H9 (cell line): Measurements from ENCODE around the gene EGFR. TPM values are rescaled to one million over a fixed set of nuclear protein-coding genes. Genes with fewer than 3 reads are reported as not detected.

Experiments used
- DNase-seq: peaks from one replicate; pipeline ENCODE4 v3.0.0-alpha.2; 2017
- H2AFZ ChIP-seq: one replicate; pipeline ENCODE4 v1.6.1; 2013; ENCODE audit warnings: mild to moderate bottlenecking, low read length, control low read depth, moderate library complexity
- H2AK5ac ChIP-seq: 2 replicates; pipeline ENCODE4 v1.6.1; 2013; ENCODE audit warnings: low read length, control low read depth, mixed read lengths; ENCODE audit not compliant: insufficient read length
- H2BK120ac ChIP-seq: one replicate; pipeline ENCODE4 v1.6.1; 2013; ENCODE audit warnings: low read depth, mild to moderate bottlenecking, low read length, control low read depth, inconsistent platforms; ENCODE audit not compliant: poor library complexity, severe bottlenecking
- H2BK12ac ChIP-seq: 2 replicates; pipeline ENCODE4 v1.6.1; 2013; ENCODE audit warnings: low read length, control low read depth, mixed read lengths, low read depth; ENCODE audit not compliant: insufficient read length
- H2BK15ac ChIP-seq: 2 replicates; pipeline ENCODE4 v1.6.1; 2013; ENCODE audit warnings: low read depth, low read length, control low read depth
- H2BK20ac ChIP-seq: one replicate; pipeline ENCODE4 v1.6.1; 2013; ENCODE audit warnings: low read depth, mild to moderate bottlenecking, low read length, control low read depth, inconsistent platforms; ENCODE audit not compliant: poor library complexity, severe bottlenecking
- H2BK5ac ChIP-seq: 2 replicates; pipeline ENCODE4 v1.6.1; 2013; ENCODE audit warnings: low read length, control low read depth, mixed read lengths; ENCODE audit not compliant: insufficient read length
- H3K14ac ChIP-seq: 2 replicates; pipeline ENCODE4 v1.6.1; 2013; ENCODE audit warnings: low read length, control low read depth; ENCODE audit not compliant: insufficient read depth
- H3K18ac ChIP-seq: 2 replicates; pipeline ENCODE4 v1.6.1; 2013; ENCODE audit warnings: low read depth, mild to moderate bottlenecking, mixed read lengths, low read length, control low read depth; ENCODE audit not compliant: insufficient read length
- H3K23ac ChIP-seq: 2 replicates; pipeline ENCODE4 v1.6.1; 2013; ENCODE audit warnings: low read length, control low read depth, mixed read lengths, low read depth; ENCODE audit not compliant: insufficient read length
- H3K23me2 ChIP-seq: 2 replicates; pipeline ENCODE4 v1.6.1; 2013; ENCODE audit warnings: low read depth, mild to moderate bottlenecking, mixed read lengths, low read length, control low read depth; ENCODE audit not compliant: insufficient read length, poor library complexity, severe bottlenecking
- H3K27ac ChIP-seq: 2 replicates; pipeline ENCODE4 v1.5.1; 2013; ENCODE audit warnings: low read length, control low read depth, mixed read lengths, low read depth; ENCODE audit not compliant: insufficient read length
- H3K27me3 ChIP-seq: 2 replicates; pipeline ENCODE4 v1.6.1; 2013; ENCODE audit warnings: low read length, control low read depth, inconsistent platforms; ENCODE audit not compliant: insufficient read depth
- H3K4ac ChIP-seq: 2 replicates; pipeline ENCODE4 v1.6.1; 2013; ENCODE audit warnings: low read depth, mild to moderate bottlenecking, control low read depth, inconsistent platforms, low read length, moderate library complexity
- H3K4me1 ChIP-seq: 2 replicates; pipeline ENCODE4 v1.6.1; 2013; ENCODE audit warnings: low read length, control low read depth, inconsistent platforms; ENCODE audit not compliant: insufficient read depth
- H3K4me2 ChIP-seq: 2 replicates; pipeline ENCODE4 v1.6.1; 2013; ENCODE audit warnings: low read length, control low read depth, mixed read lengths; ENCODE audit not compliant: insufficient read length, insufficient read depth
- H3K56ac ChIP-seq: 2 replicates; pipeline ENCODE4 v1.6.1; 2013; ENCODE audit warnings: low read depth, mild to moderate bottlenecking, mixed read lengths, low read length, control low read depth; ENCODE audit not compliant: insufficient read length
- H3K79me1 ChIP-seq: 2 replicates; pipeline ENCODE4 v1.6.1; 2013; ENCODE audit warnings: low read depth, mild to moderate bottlenecking, moderate library complexity, low read length, control low read depth, inconsistent platforms; ENCODE audit not compliant: insufficient read depth, poor library complexity, severe bottlenecking
- H3K79me2 ChIP-seq: 2 replicates; pipeline ENCODE4 v1.6.1; 2013; ENCODE audit warnings: low read length, control low read depth, inconsistent platforms; ENCODE audit not compliant: insufficient read depth
- H3K9ac ChIP-seq: 2 replicates; pipeline ENCODE4 v1.6.1; 2013; ENCODE audit warnings: low read length, control low read depth, mixed read lengths; ENCODE audit not compliant: insufficient read length; ENCODE audit errors: extremely low read depth
- H3K9me3 ChIP-seq: one replicate; pipeline ENCODE4 v1.6.1; 2013; ENCODE audit warnings: low read depth, low read length, inconsistent platforms; ENCODE audit not compliant: control insufficient read depth
- H3T11ph ChIP-seq: one replicate; pipeline ENCODE4 v1.6.1; 2013; ENCODE audit warnings: mild to moderate bottlenecking, low read length, control low read depth, inconsistent platforms
- H4K20me1 ChIP-seq: one replicate; pipeline ENCODE4 v1.6.1; 2013; ENCODE audit not compliant: control insufficient read depth, insufficient read length, insufficient read depth
- H4K5ac ChIP-seq: 2 replicates; pipeline ENCODE4 v1.6.1; 2013; ENCODE audit warnings: low read depth, mild to moderate bottlenecking, mixed read lengths, low read length, control low read depth; ENCODE audit not compliant: insufficient read length
- H4K8ac ChIP-seq: replicated peaks from 2 replicates; pipeline ENCODE4 v1.6.1; 2013; ENCODE audit warnings: low read length, control low read depth, mixed read lengths, low read depth; ENCODE audit not compliant: insufficient read length
- H4K91ac ChIP-seq: 2 replicates; pipeline ENCODE4 v1.6.1; 2013; ENCODE audit warnings: low read depth, mild to moderate bottlenecking, moderate library complexity, mixed read lengths, low read length, control low read depth; ENCODE audit not compliant: insufficient read length
- H3K27ac Mint-ChIP-seq, 3 experiments: 2 replicates in 2 of 3; 3 replicates in 1 of 3; pipeline ENCODE4 v1.8.0; 2020 to 2021; ENCODE audit warnings: mixed read lengths in 3 of 3, mild to moderate bottlenecking in 1 of 3, moderate library complexity in 1 of 3
- H3K27me3 Mint-ChIP-seq: 2 replicates; pipeline ENCODE4 v1.8.0; 2021; ENCODE audit warnings: low read depth, mild to moderate bottlenecking, moderate library complexity, mixed read lengths
- H3K36me3 Mint-ChIP-seq, 3 experiments: 2 replicates in 2 of 3; 3 replicates in 1 of 3; pipeline ENCODE4 v1.8.0; 2020 to 2021; ENCODE audit warnings: low read depth in 3 of 3, mixed read lengths in 3 of 3; ENCODE audit not compliant: insufficient read depth in 1 of 3
- H3K4me1 Mint-ChIP-seq, 2 experiments: 2 replicates each; pipeline ENCODE4 v1.8.0; 2020; ENCODE audit warnings: mixed read lengths in 2 of 2
- H3K4me3 Mint-ChIP-seq, 2 experiments: 2 replicates in 1 of 2; 3 replicates in 1 of 2; pipeline ENCODE4 v1.8.0; 2020 to 2021; ENCODE audit warnings: mild to moderate bottlenecking in 2 of 2, mixed read lengths in 2 of 2, moderate library complexity in 1 of 2
- H3K9me3 Mint-ChIP-seq, 2 experiments: 2 replicates in 1 of 2; 3 replicates in 1 of 2; pipeline ENCODE4 v1.8.0; 2020; ENCODE audit warnings: mild to moderate bottlenecking in 2 of 2, mixed read lengths in 2 of 2, moderate library complexity in 1 of 2
- CTCF ChIP-seq: fragments of 200-600 bp; sonication (generic); conservative IDR thresholded peaks from 3 replicates; pipeline ENCODE4 v1.8.0; 2021; ENCODE audit warnings: antibody characterized with exemption, mild to moderate bottlenecking
- WGBS: extraction: QIAGEN DNeasy Blood & Tissue Kit; methylation state at CpG from one replicate; pipeline ENCODE4 v1.1.7; 2013; ENCODE audit warnings: missing lambda C conversion rate, low lambda C conversion rate, mixed read lengths; ENCODE audit not compliant: insufficient read length; ENCODE audit errors: extremely low coverage; 5-methylcytosine and 5-hydroxymethylcytosine counted together
- total RNA-seq: library from RNA; stranded (reverse); gene quantifications from 2 replicates; pipeline ENCODE4 v1.2.1, GENCODE V29; 2021

EGFR gene
- total RNA-seq, 1 experiment from 2014 or later = 3.3 TPM

DNA sequence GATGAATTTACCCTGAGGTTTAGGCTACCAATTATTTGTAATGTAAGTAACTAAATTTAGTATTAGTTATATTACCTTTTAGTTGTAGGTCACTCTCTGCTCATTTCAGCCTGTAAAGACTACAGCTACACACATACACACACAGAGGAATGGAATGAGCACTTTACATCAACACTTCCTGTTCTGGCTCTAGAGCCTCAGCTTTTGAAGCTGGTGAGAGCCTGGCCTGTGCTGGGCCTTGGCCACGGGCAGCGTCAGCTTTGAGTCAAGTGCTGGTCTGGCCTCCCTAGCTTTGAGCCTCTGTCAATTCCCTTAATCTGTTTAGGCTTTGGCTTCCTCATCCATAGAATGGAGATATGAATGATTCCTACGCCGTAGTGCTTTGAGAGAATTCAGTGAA, 141.7 kb downstream of the EGFR start:
- Mint-ChIP-seq H3K9me3 (no peaks in the 10 kb centered on the region), H3K27me3 (peaks cover 2% of the 10 kb centered on the region; the same call in 1 of the 2 replicates), H3K4me3 (no peak overlapping the region), H3K4me1 (peaks cover 10 to 12% of the 10 kb centered on the region in 2 experiments), H3K27ac (no peak overlapping the region), H3K36me3 (no peaks in the 10 kb centered on the region; a peak in 1 of 7 replicates)
- no peaks in the 10 kb centered on the region for H3K9me3 ChIP-seq
- no peak overlapping the region for H2BK15ac ChIP-seq
- no peak overlapping the region for H3K4ac ChIP-seq
- H2BK20ac ChIP-seq = no peak overlapping the region
- H2BK12ac ChIP-seq = no peak overlapping the region
- H3K27ac ChIP-seq = no peak overlapping the region
- no peak overlapping the region for H3K4me2 ChIP-seq
- H3K23ac ChIP-seq = no peak overlapping the region
- DNase-seq = no peak
- no peaks in the 10 kb centered on the region for H3K79me2 ChIP-seq
- no peaks in the 10 kb centered on the region for H3K27me3 ChIP-seq
- H2AFZ ChIP-seq = no peak overlapping the region
- H2AK5ac ChIP-seq = no peak overlapping the region
- H4K8ac ChIP-seq = no peak overlapping the region
- no peaks in the 10 kb centered on the region for H3K23me2 ChIP-seq
- H2BK5ac ChIP-seq = no peak overlapping the region
- no peak overlapping the region for H3K14ac ChIP-seq
- TF ChIP-seq CTCF = no peak
- no peak overlapping the region for H4K91ac ChIP-seq
- WGBS = no CpG with 5 or more reads among the region's 4 CpGs
- H3T11ph ChIP-seq = no peak overlapping the region
- H3K9ac ChIP-seq = no peak overlapping the region
- no peak overlapping the region for H3K56ac ChIP-seq
- no peaks in the 10 kb centered on the region for H4K20me1 ChIP-seq
- H3K18ac ChIP-seq = no peak overlapping the region
- no peak overlapping the region for H2BK120ac ChIP-seq
- no peak overlapping the region for H4K5ac ChIP-seq
- H3K79me1 ChIP-seq = no peaks in the 10 kb centered on the region
- H3K4me1 ChIP-seq = no peaks in the 10 kb centered on the region; the same call in 1 of the 2 replicates
